B cell (primary cell): ENCODE measurements around the gene ATF7IP2.

ENCODE experiments used
- EZH2 ChIP-seq: IDR thresholded peaks from 2 replicates; pipeline ENCODE4 v1.6.1; 2012; ENCODE audit warnings: borderline replicate concordance, low read depth, mild to moderate bottlenecking, moderate library complexity, low read length; ENCODE audit not compliant: insufficient read depth, poor library complexity, severe bottlenecking
- TF ChIP-seq, protein P1 (sequence below): fragments of 200-600 bp; IDR thresholded peaks from one replicate; pipeline ENCODE4 v1.8.0; 2022; ENCODE audit warnings: antibody characterized with exemption, mild to moderate bottlenecking

- TF ChIP-seq, protein P1, sequence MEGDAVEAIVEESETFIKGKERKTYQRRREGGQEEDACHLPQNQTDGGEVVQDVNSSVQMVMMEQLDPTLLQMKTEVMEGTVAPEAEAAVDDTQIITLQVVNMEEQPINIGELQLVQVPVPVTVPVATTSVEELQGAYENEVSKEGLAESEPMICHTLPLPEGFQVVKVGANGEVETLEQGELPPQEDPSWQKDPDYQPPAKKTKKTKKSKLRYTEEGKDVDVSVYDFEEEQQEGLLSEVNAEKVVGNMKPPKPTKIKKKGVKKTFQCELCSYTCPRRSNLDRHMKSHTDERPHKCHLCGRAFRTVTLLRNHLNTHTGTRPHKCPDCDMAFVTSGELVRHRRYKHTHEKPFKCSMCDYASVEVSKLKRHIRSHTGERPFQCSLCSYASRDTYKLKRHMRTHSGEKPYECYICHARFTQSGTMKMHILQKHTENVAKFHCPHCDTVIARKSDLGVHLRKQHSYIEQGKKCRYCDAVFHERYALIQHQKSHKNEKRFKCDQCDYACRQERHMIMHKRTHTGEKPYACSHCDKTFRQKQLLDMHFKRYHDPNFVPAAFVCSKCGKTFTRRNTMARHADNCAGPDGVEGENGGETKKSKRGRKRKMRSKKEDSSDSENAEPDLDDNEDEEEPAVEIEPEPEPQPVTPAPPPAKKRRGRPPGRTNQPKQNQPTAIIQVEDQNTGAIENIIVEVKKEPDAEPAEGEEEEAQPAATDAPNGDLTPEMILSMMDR = no peak
- no peak for TF ChIP-seq EZH2
These were observed 135.2 kb downstream of the ATF7IP2 start for GRCh38 chr16:10520869-10521578.
